Activated CD8-positive, alpha-beta memory T cell treated with anti-CD3 and anti-CD28 coated beads for 1 hour (primary cell): ENCODE data around the gene SIDT1.

ENCODE experiments used
- DNase-seq, 2 donors: peaks; one replicate each; pipeline ENCODE4 v3.0.0-alpha.2; 2020; ENCODE audit warnings: low read depth in 1 of 2; ENCODE audit errors: extremely low read depth in 1 of 2

SIDT1 gene

GRCh38 chr3:113541519-113541918 lies 9.2 kb downstream of the SIDT1 start:
- DNase-seq: no peak

- DNase-seq: no peak
These were observed 13.2 kb downstream of the SIDT1 start for GRCh38 chr3:113545594-113545993.

- DNase-seq: no peak
These were observed 14.1 kb downstream of the SIDT1 start for GRCh38 chr3:113546414-113546893.

GRCh38 chr3:113548501-113548900 lies 16.1 kb downstream of the SIDT1 start:
- DNase-seq: no peak

GRCh38 chr3:113551820-113552219 lies 19.5 kb downstream of the SIDT1 start:
- no peak for DNase-seq

- no peak for DNase-seq
These were observed 20.5 kb downstream of the SIDT1 start for GRCh38 chr3:113552851-113553250.

GRCh38 chr3:113555138-113555537 lies 22.8 kb downstream of the SIDT1 start:
- no peak for DNase-seq

- no peak for DNase-seq
These were observed 24.1 kb downstream of the SIDT1 start for GRCh38 chr3:113556316-113556945.

GRCh38 chr3:113556946-113557335 lies 24.6 kb downstream of the SIDT1 start:
- DNase-seq: no peak

GRCh38 chr3:113557374-113557773 lies 25.0 kb downstream of the SIDT1 start:
- no peak for DNase-seq

GRCh38 chr3:113559009-113559408 lies 26.7 kb downstream of the SIDT1 start:
- no peak for DNase-seq

- no peak for DNase-seq
These were observed 27.9 kb downstream of the SIDT1 start for GRCh38 chr3:113560271-113560670.

- DNase-seq: no peak
These were observed 28.7 kb downstream of the SIDT1 start for GRCh38 chr3:113560831-113561623.

- DNase-seq: no peak
These were observed 33.2 kb downstream of the SIDT1 start for GRCh38 chr3:113565555-113565954.

GRCh38 chr3:113570158-113570557 lies 37.8 kb downstream of the SIDT1 start:
- DNase-seq: no peak

- DNase-seq: no peak
These were observed 39.0 kb downstream of the SIDT1 start for GRCh38 chr3:113571360-113571759.

GRCh38 chr3:113573728-113574127 lies 41.4 kb downstream of the SIDT1 start:
- no peak for DNase-seq

- no peak for DNase-seq
These were observed 41.9 kb downstream of the SIDT1 start for GRCh38 chr3:113574213-113574612.

- no peak for DNase-seq
These were observed 42.9 kb downstream of the SIDT1 start for GRCh38 chr3:113575206-113575605.

- no peak for DNase-seq
These were observed 52.9 kb downstream of the SIDT1 start for GRCh38 chr3:113585228-113585627.

GRCh38 chr3:113585720-113586119 lies 53.4 kb downstream of the SIDT1 start:
- DNase-seq: no peak

GRCh38 chr3:113588806-113589205 lies 56.5 kb downstream of the SIDT1 start:
- DNase-seq: no peak
